ENCODE data around the gene DENND6B.

The DENND6B gene

DNA sequence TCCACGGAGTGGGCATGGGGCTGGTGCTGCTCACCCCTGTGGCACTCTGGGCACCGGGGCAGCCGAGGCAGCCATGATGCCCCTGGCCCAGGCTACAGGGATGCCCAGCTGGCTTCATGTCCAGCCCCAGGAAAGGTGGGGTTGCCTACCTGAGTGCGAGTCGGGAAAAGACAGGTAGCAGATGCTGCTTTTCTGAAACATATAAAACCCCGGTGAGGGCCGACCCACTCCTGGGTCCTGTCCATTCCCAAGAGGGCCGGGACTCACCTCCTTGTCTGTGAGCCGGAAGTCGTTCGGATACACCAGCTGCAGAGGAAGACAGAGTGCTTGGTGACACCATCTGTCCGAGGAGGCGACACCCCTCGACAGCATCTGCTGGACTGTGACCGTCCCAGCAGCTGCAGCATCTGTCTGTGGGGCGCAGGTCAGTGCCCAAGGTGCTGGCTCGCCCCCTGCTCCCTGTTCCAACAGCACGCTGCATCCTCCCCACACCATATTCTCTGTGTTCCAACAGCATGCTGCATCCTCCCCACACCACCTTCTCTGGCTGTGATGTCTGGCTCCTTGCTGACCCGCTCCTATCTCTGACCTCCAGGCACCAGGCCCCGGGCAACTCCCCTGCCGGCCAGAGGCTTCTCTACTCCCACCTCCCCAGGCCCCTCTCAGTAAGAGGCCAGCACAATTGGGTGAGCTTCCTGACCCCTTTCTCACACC lies 8.0 kb downstream of the DENND6B start:
- no peaks in the 10 kb centered on the region for H4K20me1 ChIP-seq (ENCODE audit: insufficient read depth, low read length)
- H3K79me2 ChIP-seq (ENCODE audit: low read length) = peaks cover 4% of the 10 kb centered on the region
- no peak overlapping the region for H3K4me2 ChIP-seq (ENCODE audit: low read depth, low read length)
- no peaks in the 10 kb centered on the region for H3K27me3 ChIP-seq (replicated peaks; ENCODE audit: insufficient read depth, low read length)
- H3K4me1 ChIP-seq (ENCODE audit: low read length) = peaks cover 18% of the 10 kb centered on the region
- no peak for TF ChIP-seq EZH2 (optimal IDR thresholded peaks at IDR 0.05; ENCODE audit: low read depth, low read length)
- no peak for TF ChIP-seq EZH2phosphoT487 (IDR thresholded peaks at IDR 0.05; ENCODE audit: low read length)
- TF ChIP-seq, protein P1, sequence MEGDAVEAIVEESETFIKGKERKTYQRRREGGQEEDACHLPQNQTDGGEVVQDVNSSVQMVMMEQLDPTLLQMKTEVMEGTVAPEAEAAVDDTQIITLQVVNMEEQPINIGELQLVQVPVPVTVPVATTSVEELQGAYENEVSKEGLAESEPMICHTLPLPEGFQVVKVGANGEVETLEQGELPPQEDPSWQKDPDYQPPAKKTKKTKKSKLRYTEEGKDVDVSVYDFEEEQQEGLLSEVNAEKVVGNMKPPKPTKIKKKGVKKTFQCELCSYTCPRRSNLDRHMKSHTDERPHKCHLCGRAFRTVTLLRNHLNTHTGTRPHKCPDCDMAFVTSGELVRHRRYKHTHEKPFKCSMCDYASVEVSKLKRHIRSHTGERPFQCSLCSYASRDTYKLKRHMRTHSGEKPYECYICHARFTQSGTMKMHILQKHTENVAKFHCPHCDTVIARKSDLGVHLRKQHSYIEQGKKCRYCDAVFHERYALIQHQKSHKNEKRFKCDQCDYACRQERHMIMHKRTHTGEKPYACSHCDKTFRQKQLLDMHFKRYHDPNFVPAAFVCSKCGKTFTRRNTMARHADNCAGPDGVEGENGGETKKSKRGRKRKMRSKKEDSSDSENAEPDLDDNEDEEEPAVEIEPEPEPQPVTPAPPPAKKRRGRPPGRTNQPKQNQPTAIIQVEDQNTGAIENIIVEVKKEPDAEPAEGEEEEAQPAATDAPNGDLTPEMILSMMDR (IDR thresholded peaks at IDR 0.05; ENCODE audit: low read length) = no peak
- H3K27ac ChIP-seq (ENCODE audit: low read length) = no peak overlapping the region
- H3K9me3 ChIP-seq (replicated peaks; ENCODE audit: insufficient read depth, low read length) = no peaks in the 10 kb centered on the region
- H3K36me3 ChIP-seq (replicated peaks; ENCODE audit: insufficient read depth, low read length) = no peaks in the 10 kb centered on the region
- H3K4me3 ChIP-seq (ENCODE audit: low read length) = no peak overlapping the region
- no peak overlapping the region for H2AFZ ChIP-seq (ENCODE audit: low read length)
- peaks cover 11% of the 10 kb centered on the region for H3F3A ChIP-seq (ENCODE audit: insufficient read depth, low read length)
- no peaks in the 10 kb centered on the region for H3K9me2 ChIP-seq (replicated peaks; ENCODE audit: insufficient read depth, low read length)
- DNase-seq = no peak
- H3K9ac ChIP-seq (ENCODE audit: low read length) = no peak overlapping the region

DNA sequence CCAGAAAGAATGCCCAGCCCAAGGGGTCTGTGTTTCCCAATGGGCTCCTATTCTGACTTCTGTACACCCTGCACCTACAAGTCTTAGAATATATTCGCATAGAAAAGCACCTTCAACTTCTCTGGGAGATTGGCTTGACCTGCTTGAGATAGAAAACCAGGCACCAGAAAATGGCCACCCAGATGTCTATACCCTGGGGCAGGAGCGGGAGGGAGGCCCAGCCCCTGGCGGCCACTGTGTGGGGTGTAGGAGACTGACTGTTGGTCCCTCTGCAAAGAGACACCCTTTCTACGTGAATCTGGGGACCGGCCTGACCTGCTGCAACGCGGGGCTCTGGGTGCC lies 8.5 kb downstream of the DENND6B start:
- H4K20me1 ChIP-seq (ENCODE audit: insufficient read depth, low read length) = no peaks in the 10 kb centered on the region
- no peaks in the 10 kb centered on the region for H3K9me3 ChIP-seq (replicated peaks; ENCODE audit: insufficient read depth, low read length)
- H3K9me2 ChIP-seq (replicated peaks; ENCODE audit: insufficient read depth, low read length) = no peaks in the 10 kb centered on the region
- no peak overlapping the region for H3K27ac ChIP-seq (ENCODE audit: low read length)
- no peak overlapping the region for H2AFZ ChIP-seq (ENCODE audit: low read length)
- DNase-seq = no peak
- peaks cover 18% of the 10 kb centered on the region for H3K4me1 ChIP-seq (ENCODE audit: low read length)
- TF ChIP-seq, protein P1 (IDR thresholded peaks at IDR 0.05; ENCODE audit: low read length) = no peak
- TF ChIP-seq EZH2 (optimal IDR thresholded peaks at IDR 0.05; ENCODE audit: low read depth, low read length) (no peak), EZH2phosphoT487 (IDR thresholded peaks at IDR 0.05; ENCODE audit: low read length) (no peak)
- no peak overlapping the region for H3K9ac ChIP-seq (ENCODE audit: low read length)
- no peak overlapping the region for H3K4me2 ChIP-seq (ENCODE audit: low read depth, low read length)
- H3K79me2 ChIP-seq (ENCODE audit: low read length) = peaks cover 8% of the 10 kb centered on the region
- H3K27me3 ChIP-seq (replicated peaks; ENCODE audit: insufficient read depth, low read length) = no peaks in the 10 kb centered on the region
- H3K36me3 ChIP-seq (replicated peaks; ENCODE audit: insufficient read depth, low read length) = no peaks in the 10 kb centered on the region
- peaks cover 11% of the 10 kb centered on the region for H3F3A ChIP-seq (ENCODE audit: insufficient read depth, low read length)
- no peak overlapping the region for H3K4me3 ChIP-seq (ENCODE audit: low read length)

DNA sequence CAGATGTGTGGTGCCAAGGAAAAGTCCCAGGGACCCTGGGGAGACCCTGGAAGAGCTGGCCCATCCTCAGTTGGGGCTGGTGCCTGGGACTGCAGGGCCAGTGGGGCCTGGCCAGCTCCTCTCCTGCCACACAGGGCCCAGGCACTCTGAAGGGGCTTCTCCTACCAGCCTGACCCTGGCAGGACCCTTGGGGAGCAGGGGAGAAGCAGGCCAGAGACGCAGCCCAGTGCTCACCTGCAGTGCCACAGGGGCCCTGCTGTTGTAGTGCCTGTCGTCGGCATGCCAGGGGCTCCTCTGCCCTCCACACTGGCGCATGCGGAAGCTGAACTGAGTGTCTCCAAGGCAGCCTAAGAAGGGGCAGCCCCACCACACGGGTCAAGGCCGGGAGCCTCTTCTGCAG lies 9.1 kb downstream of the DENND6B start:
- Histone ChIP-seq H3K27me3 (replicated peaks; ENCODE audit: insufficient read depth, low read length) (no peaks in the 10 kb centered on the region), H3K79me2 (ENCODE audit: low read length) (peaks cover 11% of the 10 kb centered on the region), H3K4me3 (ENCODE audit: low read length) (no peak overlapping the region), H3K27ac (ENCODE audit: low read length) (no peak overlapping the region), H3K9ac (ENCODE audit: low read length) (no peak overlapping the region), H3K36me3 (replicated peaks; ENCODE audit: insufficient read depth, low read length) (no peaks in the 10 kb centered on the region), H2AFZ (ENCODE audit: low read length) (no peak overlapping the region), H4K20me1 (ENCODE audit: insufficient read depth, low read length) (no peaks in the 10 kb centered on the region), H3K9me2 (replicated peaks; ENCODE audit: insufficient read depth, low read length) (no peaks in the 10 kb centered on the region), H3K9me3 (replicated peaks; ENCODE audit: insufficient read depth, low read length) (no peaks in the 10 kb centered on the region), H3K4me2 (ENCODE audit: low read depth, low read length) (no peak overlapping the region), H3F3A (ENCODE audit: insufficient read depth, low read length) (peaks cover 11% of the 10 kb centered on the region), H3K4me1 (ENCODE audit: low read length) (peaks cover 18% of the 10 kb centered on the region)
- no peak for DNase-seq
- TF ChIP-seq EZH2phosphoT487 (IDR thresholded peaks at IDR 0.05; ENCODE audit: low read length) = no peak
- TF ChIP-seq, protein P1 (IDR thresholded peaks at IDR 0.05; ENCODE audit: low read length) = no peak
- no peak for TF ChIP-seq EZH2 (optimal IDR thresholded peaks at IDR 0.05; ENCODE audit: low read depth, low read length)

All from MM.1S (cell line).